ENCODE results near the gene HDGFL3.

- no peak for TF ChIP-seq BHLHE40 (IDR thresholded peaks at IDR 0.05; ENCODE audit: borderline replicate concordance)
- TF ChIP-seq HDGF (IDR thresholded peaks at IDR 0.05; ENCODE audit: borderline replicate concordance): no peak
- TF ChIP-seq ZNF384 (IDR thresholded peaks at IDR 0.05): no peak
- no peak for TF ChIP-seq SP1 (IDR thresholded peaks at IDR 0.05)
- no peak for TF ChIP-seq TARDBP (IDR thresholded peaks at IDR 0.05)
- no peak for TF ChIP-seq FOXK2 (IDR thresholded peaks at IDR 0.05)
- no peak for TF ChIP-seq FOXM1 (IDR thresholded peaks at IDR 0.05; ENCODE audit: borderline replicate concordance)
- TF ChIP-seq SUZ12 (IDR thresholded peaks at IDR 0.05): no peak
- TF ChIP-seq NFRKB (IDR thresholded peaks at IDR 0.05): no peak
- no peak for TF ChIP-seq FOXA1 (IDR thresholded peaks at IDR 0.05)
- TF ChIP-seq ELF4 (IDR thresholded peaks at IDR 0.05): no peak
- TF ChIP-seq L3MBTL2 (conservative IDR thresholded peaks at IDR 0.05): no peak
- no peak for TF ChIP-seq CTBP1 (IDR thresholded peaks at IDR 0.05; ENCODE audit: borderline replicate concordance)
Observed at GRCh38 chr15:83112956-83113299, 94.7 kb downstream of the HDGFL3 start.
